Activated T-cell treated with anti-CD3 and anti-CD28 coated beads, Interleukin-2, amount 50 U/mL, for 1 hour (primary cell): ENCODE results near the gene RASSF10.

Experiments used
- DNase-seq: peaks from one replicate; pipeline ENCODE4 v3.0.0-alpha.2; 2020

RASSF10 gene

GRCh38 chr11:12995188-12995587 is 13.9 kb upstream of the RASSF10 start:
- DNase-seq = no peak

GRCh38 chr11:12995823-12996222 is 13.3 kb upstream of the RASSF10 start:
- DNase-seq = no peak

GRCh38 chr11:12997168-12997567 is 11.9 kb upstream of the RASSF10 start:
- no peak for DNase-seq

- no peak for DNase-seq
Observed at GRCh38 chr11:12998336-12998735, 10.8 kb upstream of the RASSF10 start.

- no peak for DNase-seq
Observed at GRCh38 chr11:12999597-12999996, 9.5 kb upstream of the RASSF10 start.

- DNase-seq = no peak
Observed at GRCh38 chr11:13000116-13000515, 9.0 kb upstream of the RASSF10 start.

GRCh38 chr11:13000721-13001120 is 8.4 kb upstream of the RASSF10 start:
- DNase-seq = no peak

- no peak for DNase-seq
Observed at GRCh38 chr11:13003736-13004493, 5.2 kb upstream of the RASSF10 start.

- no peak for DNase-seq
Observed at GRCh38 chr11:13007182-13008060, 1.7 kb upstream of the RASSF10 start.

- no peak for DNase-seq
Observed at GRCh38 chr11:13008061-13008435, 1.1 kb upstream of the RASSF10 start.

GRCh38 chr11:13009476-13009920 is 382 bp downstream of the RASSF10 start:
- no peak for DNase-seq

GRCh38 chr11:13009921-13010748 is 1.0 kb downstream of the RASSF10 start:
- DNase-seq = no peak

GRCh38 chr11:13010749-13011465 is 1.8 kb downstream of the RASSF10 start:
- no peak for DNase-seq

GRCh38 chr11:13011466-13012055 is 2.4 kb downstream of the RASSF10 start:
- no peak for DNase-seq

- DNase-seq = no peak
Observed at GRCh38 chr11:13012056-13012661, 3.0 kb downstream of the RASSF10 start.

- no peak for DNase-seq
Observed at GRCh38 chr11:13013054-13013488, 4.0 kb downstream of the RASSF10 start.

- no peak for DNase-seq
Observed at GRCh38 chr11:13015753-13016152, 6.6 kb downstream of the RASSF10 start.

- DNase-seq = no peak
Observed at GRCh38 chr11:13016415-13016814, 7.3 kb downstream of the RASSF10 start.

- no peak for DNase-seq
Observed at GRCh38 chr11:13019313-13019712, 10.2 kb downstream of the RASSF10 start.

- no peak for DNase-seq
Observed at GRCh38 chr11:13023423-13023822, 14.3 kb downstream of the RASSF10 start.

GRCh38 chr11:13026722-13027121 is 17.6 kb downstream of the RASSF10 start:
- no peak for DNase-seq

GRCh38 chr11:13028322-13028721 is 19.2 kb downstream of the RASSF10 start:
- no peak for DNase-seq
